Measurements from ENCODE around the gene NDUFA11.

DNA sequence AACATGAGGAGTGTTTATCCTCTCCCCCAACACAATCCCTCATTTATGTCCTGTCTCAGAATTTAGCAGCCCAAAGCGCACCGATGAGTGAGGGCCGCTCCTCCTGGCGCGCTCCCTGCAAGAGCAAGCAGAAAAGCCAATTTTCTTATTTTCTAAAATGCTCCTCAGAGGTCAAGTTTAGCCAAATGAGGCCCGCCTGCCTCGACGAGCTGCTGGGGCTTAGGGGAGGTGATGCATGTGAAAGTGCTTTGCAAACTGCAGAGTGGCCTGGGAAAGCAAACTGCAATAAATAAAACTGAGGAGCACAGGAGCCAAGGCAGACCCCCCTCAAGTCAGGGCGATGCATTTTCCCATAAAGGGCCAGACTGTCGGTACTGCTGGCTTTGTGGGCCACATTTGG lies 39.5 kb upstream of the NDUFA11 start:
- no peak for TF ChIP-seq CTCF (IDR thresholded peaks at IDR 0.05; ENCODE audit: insufficient read depth, low read length, poor library complexity, severe bottlenecking)
- no peak for TF ChIP-seq EZH2phosphoT487 (conservative IDR thresholded peaks at IDR 0.05; ENCODE audit: low read length)

Measured in SU-DHL-6 (cell line).